ENCODE measurements around the gene ADCY2.
A peak's percentile ranks its signal among the peaks of the same experiment; 100 is the strongest.

ADCY2 gene

DNA sequence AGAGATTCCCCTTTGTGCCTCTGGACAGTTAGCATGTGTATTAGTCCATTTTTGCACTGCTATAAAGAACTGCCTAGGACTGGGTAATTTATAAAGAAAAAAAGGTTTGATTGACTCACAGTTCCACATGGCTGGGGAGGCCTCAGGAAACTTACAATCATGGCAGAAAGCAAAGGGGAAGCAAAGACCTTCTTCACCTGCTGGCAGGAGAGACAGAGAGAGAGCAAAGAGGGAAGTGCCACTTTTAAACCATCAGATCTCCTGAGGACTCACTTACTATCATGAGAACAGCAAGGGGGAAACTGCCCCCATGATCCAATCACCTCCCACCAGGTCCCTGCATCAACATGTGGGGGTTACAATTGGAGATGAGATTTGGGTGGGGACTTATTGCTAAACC is 449.0 kb downstream of the ADCY2 start:
- no peak for DNase-seq (ENCODE audit: low spot score)

- DNase-seq (ENCODE audit: low spot score) = no peak
Observed at GRCh38 chr5:7845557-7845956, 449.6 kb downstream of the ADCY2 start.

DNA sequence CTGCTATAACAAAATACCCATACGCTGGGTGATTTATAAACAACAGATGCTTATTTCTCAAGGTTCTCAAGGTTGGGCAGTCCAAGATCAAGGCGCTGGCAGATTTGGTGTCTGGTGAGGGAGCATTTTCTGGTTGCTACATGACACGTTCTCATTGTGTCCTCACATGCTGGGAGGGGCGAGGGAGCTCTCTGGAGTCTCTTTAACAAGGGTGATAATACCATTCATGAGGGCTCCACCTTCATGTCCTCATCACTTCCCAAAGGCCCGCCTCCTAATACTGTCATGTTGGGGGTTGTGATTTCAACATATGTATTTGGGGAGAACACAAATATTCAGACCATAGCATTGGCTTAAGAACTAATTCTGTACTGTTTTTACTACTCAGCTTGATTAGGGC is 450.4 kb downstream of the ADCY2 start:
- no peak for DNase-seq (ENCODE audit: low spot score)

DNA sequence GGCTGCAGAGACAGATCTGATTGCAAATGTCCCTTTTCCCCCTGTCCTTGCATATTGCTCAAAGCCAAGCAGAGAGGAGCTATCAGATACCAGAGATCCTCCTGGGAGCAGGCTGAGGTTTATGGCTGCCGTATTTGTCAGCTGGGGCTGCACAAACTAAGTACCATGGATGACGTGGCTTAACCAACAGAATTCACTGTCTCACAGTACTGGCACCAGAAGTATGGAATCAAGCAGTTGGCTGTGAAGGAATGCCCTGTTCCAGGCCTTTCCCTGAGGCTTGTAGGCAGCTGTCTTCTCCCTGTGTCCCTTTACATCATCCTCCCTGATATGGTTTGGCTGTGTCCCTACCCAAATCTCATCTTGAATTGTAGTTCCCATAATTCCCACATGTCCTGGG is 452.4 kb downstream of the ADCY2 start:
- DNase-seq (ENCODE audit: low spot score) = no peak

- no peak for DNase-seq (ENCODE audit: low spot score)
Observed at GRCh38 chr5:7849681-7850394, 453.9 kb downstream of the ADCY2 start.

DNA sequence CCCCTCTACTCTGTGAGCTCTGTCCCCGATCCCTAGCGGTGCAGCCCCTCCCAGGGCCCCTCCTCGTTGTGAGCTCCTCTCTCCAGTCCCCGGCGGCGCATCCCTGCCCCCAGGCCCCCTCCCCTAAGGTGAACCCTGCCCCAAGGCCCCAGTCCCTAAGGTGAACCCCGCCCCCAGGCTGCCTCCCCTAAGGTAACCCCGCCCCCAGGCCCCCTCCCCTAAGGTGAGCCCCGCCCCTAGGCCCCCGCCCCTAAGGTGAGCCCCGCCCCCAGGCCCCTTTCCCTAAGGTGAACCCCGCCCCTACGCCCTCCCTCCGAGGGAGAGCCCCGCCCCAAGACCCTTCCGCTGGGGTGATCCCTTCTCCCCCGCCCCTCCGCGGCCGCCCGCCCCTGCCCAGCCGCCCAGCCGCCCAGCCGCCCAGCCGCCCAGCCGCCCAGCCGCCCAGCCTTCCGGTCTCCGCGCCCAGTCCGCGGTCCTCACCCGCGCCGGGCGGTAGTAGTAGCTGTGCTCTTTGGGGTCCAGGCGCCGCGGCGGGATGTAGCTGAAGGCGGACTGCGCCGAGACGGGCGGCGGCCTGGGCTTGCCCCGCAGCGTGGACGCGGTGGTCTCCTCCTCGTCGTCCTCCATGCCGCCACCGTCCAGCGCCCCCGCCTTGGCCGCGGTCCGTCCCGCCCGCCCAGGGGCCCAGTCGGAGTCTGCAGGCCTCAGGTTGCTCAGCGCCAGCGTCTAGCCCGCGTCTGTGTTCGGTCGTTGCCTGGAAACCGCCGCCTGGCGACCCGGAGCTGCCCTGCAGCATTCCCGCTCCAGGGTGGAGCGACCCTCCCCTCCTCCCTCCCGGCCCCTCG is 454.7 kb downstream of the ADCY2 start, which contains the start of gene CFAP90:
Gene CFAP90 (minus strand): TSS at position 739 of the 845 bp plus-strand sequence. CDS start 112 bp downstream, at position 627.
- DNase-seq (ENCODE audit: low spot score) = no peak

GRCh38 chr5:7851240-7851592 is 455.3 kb downstream of the ADCY2 start:
- DNase-seq (ENCODE audit: low spot score) = no peak

DNA sequence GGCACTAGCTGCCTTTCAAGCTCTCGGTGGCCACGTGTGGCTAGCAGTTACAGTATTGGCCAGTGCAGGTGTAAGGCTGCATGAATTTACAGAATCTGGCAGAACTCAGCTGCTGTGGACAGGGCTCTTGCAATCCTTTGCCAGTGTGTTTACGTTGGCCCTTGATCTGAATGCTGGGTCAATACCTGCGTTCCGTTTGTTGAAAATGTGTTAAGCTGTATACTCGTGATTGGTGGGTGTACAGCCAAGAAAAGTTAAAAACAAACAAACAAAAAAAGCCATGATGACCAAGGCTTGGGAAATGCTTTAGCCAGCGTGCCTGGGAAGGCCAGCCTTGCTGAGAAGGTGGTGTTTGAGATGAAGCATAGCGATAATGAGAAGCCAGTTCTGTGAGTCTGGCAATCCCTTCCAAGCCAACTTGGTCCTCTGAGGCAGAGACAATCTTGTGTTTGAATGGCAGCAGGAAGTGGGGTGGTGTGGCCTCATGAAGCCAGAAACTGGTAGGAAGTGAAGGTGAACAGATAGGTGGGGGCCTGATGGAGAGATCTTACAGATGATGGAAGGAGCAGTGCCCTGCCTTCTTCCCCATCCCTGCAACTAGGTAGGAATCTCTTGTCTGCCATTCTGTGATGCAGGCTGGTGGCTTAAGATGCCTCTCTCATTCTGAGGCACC is 455.8 kb downstream of the ADCY2 start:
- no peak for DNase-seq (ENCODE audit: low spot score)

GRCh38 chr5:7852542-7852941 is 456.6 kb downstream of the ADCY2 start:
- DNase-seq (ENCODE audit: low spot score) = no peak

- no peak for DNase-seq (ENCODE audit: low spot score)
Observed at GRCh38 chr5:7852988-7853387, 457.1 kb downstream of the ADCY2 start.

DNA sequence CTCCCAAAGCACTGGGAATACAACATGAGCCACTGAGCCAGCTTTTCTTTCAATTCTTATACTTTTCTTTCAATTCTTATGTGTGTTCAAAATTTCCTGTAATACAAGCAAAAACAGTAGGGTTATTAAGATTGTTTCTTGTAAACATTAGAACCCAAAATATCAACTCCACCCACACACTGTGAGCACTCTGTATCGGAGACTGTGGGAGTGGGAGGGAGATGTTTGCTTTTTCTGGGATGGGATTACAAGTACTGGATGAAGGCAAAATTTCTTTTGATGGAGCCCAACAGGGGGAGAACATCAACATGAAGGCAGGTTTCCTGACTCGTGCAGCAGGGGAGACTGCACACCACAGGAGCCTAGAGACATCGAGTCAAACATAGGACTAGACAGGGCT is 459.7 kb downstream of the ADCY2 start:
- DNase-seq (ENCODE audit: low spot score) = no peak

- DNase-seq (ENCODE audit: low spot score) = peak; percentile 32
Observed at GRCh38 chr5:7856855-7857254, 460.9 kb downstream of the ADCY2 start.

- DNase-seq (ENCODE audit: low spot score) = no peak
Observed at GRCh38 chr5:7857361-7857760, 461.4 kb downstream of the ADCY2 start.

DNA sequence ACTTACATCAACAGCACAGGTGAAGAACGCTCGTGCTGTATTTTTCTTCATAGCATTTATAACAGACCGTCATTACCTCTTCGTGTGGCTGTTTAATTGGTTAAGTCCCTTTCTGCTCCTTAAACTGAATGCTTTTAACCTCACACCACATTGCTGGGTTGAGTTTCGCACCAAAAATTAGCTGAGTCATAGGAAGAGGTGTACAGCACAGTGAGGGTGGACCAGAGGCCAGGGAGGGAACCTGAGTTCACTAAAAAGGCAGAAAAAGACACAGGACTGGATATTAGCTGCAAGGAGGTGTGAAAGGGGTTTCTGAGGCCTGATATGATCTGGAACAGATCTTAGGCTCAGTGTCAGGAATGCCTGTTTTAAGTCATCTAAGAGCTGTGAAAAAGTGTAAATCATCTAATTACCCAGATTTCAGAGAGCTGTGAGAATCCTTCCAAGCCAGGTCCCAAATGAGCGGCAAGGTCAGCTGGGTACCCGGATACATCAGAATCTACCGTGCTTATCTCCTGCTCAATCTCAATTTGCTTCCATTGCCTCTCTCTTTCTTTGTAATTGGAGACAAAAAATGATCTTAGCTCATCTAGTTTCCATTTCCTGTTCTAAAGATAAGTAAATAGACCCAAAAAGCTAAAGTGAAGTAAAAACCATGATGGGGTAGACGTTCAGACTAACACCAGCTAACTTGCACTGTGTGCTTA is 462.1 kb downstream of the ADCY2 start:
- DNase-seq (ENCODE audit: low spot score) = no peak

DNA sequence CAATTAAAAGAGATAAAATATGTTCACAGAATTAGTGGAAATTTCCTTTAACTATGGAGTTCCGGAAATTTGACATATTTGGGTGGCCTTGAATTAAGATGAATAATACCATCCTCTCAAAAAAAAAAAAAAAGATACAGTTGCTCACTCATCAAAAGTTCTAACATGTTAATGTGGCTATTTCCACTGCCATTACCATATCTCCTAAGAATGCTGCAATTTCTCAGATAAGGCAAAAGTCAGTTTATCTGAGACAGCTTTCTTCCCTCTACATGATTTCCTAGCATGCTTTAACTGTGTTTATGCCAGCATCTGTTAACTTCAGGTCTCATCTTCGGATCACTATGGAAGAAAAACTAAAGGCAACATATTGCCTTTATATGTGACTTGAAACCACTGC is 470.3 kb downstream of the ADCY2 start:
- peak; percentile 18 for DNase-seq (ENCODE audit: low spot score)

DNA sequence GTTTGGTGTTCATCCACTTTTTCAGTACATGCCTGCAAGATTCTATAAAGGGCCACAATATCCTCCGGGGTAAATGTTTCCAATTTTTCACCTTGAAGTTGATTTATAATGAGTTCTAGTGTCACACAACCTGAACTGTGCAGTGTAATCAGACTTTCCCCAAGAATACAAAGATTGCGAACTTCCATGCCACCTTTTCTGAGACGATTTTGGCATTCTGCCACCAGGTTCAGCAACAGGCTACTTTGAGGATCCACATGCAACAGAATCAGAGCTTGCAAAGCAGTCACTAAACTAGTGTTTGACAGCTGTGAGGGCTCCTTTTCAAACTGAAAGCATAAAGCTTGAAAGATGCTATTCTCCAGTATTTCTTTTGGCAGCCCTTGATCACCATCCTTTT is 471.3 kb downstream of the ADCY2 start:
- no peak for DNase-seq (ENCODE audit: low spot score)

- DNase-seq (ENCODE audit: low spot score) = peak; percentile 12
Observed at GRCh38 chr5:7868427-7868772, 472.5 kb downstream of the ADCY2 start.

GRCh38 chr5:7868773-7869473 is 473.0 kb downstream of the ADCY2 start, which contains the start of the genes FASTKD3 and MTRR:
Gene FASTKD3 (minus strand): TSS chr5:7869031. CDS start chr5:7868083, 948 bp downstream.
Gene MTRR (plus strand): TSS chr5:7869148. CDS start chr5:7870795, 1,647 bp downstream.
- DNase-seq (ENCODE audit: low spot score) = peak; percentile 91

DNA sequence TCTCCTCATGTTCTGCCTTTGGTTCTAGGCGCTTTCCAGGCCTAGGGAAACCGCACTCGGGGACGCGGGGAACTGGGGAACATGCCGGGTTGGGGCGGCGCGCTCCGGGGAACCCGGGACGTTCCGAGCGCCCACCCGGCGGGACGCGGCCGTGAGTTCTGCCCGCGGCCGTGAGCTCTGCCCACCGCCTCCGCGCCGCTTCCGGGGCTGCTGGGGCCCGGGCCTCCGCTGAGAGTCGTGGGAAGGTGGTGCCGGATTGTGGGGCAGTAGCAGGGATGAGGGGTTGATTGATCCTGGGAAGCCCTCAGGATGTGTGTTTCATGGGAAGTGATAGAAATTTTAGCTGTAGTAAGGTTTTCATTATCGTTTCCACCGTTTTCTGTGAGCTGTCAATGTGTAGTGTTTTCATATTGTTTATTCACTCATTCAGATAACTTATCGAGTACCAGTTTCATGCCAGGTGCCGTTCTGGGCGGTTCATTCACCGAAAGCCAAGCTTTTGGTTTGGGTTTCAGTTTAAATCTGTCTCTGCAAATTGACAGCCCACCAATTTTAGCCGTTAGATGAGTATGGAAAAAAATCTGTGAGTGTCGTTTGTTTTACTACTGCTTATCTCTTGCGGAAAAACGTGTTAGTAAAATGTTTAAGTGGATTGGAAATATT is 473.7 kb downstream of the ADCY2 start:
- peak; percentile 15 for DNase-seq (ENCODE audit: low spot score)

DNA sequence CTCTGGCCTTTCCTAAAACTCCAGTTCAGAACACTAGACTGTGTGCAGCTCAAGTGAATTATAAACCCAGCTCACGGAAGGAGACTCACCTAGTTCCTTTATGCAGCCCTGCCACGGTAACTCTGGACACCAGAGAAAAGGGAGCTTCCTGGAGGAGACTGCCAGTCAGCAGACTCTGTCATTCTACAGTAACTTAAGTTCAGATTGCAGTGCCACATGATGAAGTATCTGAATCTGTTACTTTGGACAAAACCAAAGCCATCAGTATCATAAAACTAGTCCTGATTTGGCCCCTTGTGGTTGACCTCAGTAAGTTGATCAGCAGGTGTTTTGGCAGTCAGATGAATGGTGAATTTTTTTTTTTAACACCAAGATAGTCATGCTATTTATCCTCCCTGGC is 475.7 kb downstream of the ADCY2 start:
- DNase-seq (ENCODE audit: low spot score) = peak; percentile 16
